GM12872 (cell line): ENCODE measurements around the gene GALNT12.

Experiments
- CTCF ChIP-seq: IDR thresholded peaks from 3 replicates; pipeline ENCODE4 v1.5.1; 2011; ENCODE audit warnings: low read depth, mild to moderate bottlenecking, low read length, moderate library complexity; ENCODE audit not compliant: insufficient read depth

The GALNT12 gene

GRCh38 chr9:98807070-98807813 is at the start of gene GALNT12:
Gene GALNT12, plus strand, starts transcription at chr9:98807670. Its CDS starts 29 bp downstream, at chr9:98807699.
- no peak for TF ChIP-seq CTCF

GRCh38 chr9:98760231-98760630 is 47.2 kb upstream of the GALNT12 start:
- no peak for TF ChIP-seq CTCF

- TF ChIP-seq CTCF = no peak
Measured at GRCh38 chr9:98763986-98764745, 43.3 kb upstream of the GALNT12 start.

GRCh38 chr9:98765256-98765655 is 42.2 kb upstream of the GALNT12 start:
- no peak for TF ChIP-seq CTCF

GRCh38 chr9:98766586-98766985 is 40.9 kb upstream of the GALNT12 start:
- no peak for TF ChIP-seq CTCF

GRCh38 chr9:98767196-98767595 is 40.3 kb upstream of the GALNT12 start:
- no peak for TF ChIP-seq CTCF

GRCh38 chr9:98767915-98768314 is 39.6 kb upstream of the GALNT12 start:
- no peak for TF ChIP-seq CTCF
